Stimulated activated CD8-positive, alpha-beta memory T cell treated with anti-CD3 and anti-CD28 coated beads, Interleukin-15, amount 100 ng/mL, for 24 hours (primary cell): ENCODE measurements around the gene TLX3.

Experiments
- DNase-seq: peaks from one replicate; pipeline ENCODE4 v3.0.0-alpha.2; 2020; ENCODE audit warnings: low read depth

TLX3 gene

GRCh38 chr5:171306166-171306565 is 2.9 kb upstream of the TLX3 start:
- DNase-seq, result no peak

GRCh38 chr5:171306781-171307591 is 2.1 kb upstream of the TLX3 start:
- DNase-seq, result no peak

DNA sequence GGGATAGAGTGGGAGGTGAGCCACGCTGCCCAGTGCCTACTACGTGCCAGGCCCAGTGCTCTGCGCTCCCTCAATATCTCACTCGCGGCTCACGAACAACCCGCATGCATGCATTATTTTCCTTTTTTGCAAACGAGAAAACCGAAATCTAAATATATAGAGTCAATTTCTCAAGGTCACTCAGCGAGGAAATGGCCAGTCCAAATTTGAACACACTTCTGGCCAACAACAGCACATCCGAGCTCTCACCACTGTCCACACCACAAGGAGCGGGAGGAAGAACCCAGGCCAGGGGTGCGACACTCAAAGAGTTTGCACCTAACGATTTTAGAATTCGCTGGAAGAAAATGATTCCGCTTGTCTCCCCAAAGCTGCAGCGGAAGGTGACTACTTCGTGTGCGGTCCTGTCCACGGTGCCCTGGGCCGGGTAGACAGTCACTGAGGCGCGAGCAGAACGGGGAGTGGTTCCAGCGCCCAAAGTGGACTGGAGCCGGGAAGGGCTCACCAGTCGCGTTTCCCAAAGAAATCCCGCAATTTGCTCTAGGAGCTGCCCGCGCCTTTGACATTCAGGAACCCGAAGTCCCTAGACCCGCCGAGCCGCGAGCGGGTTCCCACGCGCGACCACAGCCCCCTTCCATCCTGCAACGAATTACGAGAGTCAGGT is 1.1 kb upstream of the TLX3 start:
- DNase-seq, result no peak

- DNase-seq, result no peak
Measured at GRCh38 chr5:171309276-171310211, 496 bp downstream of the TLX3 start.

GRCh38 chr5:171310212-171310818 is 1.3 kb downstream of the TLX3 start:
- DNase-seq, result no peak

DNA sequence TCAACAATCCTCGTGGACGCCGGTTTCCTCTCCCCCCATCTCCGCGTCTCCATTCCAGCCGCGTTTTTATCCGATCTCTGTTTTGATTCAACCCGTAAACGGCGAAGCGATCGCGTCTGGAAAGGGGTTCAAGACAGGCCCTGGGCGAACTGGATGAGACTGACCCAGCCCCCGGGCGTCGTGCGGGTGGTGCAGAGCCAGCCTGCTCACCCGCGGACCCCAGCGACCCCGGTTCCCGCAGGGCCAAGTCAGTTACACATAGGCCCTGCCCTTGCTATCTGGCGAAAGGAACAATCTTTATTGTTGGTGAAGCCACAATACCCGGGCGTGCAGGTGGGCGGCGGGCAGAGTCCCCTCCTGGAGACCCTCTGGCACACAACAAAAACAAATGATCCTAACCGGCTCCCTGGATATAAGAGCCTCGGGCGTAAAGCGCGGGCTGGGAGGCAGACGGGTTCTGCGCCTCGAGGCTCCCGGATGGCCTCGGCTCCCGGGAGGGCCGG is 1.8 kb downstream of the TLX3 start:
- no peak for DNase-seq

DNA sequence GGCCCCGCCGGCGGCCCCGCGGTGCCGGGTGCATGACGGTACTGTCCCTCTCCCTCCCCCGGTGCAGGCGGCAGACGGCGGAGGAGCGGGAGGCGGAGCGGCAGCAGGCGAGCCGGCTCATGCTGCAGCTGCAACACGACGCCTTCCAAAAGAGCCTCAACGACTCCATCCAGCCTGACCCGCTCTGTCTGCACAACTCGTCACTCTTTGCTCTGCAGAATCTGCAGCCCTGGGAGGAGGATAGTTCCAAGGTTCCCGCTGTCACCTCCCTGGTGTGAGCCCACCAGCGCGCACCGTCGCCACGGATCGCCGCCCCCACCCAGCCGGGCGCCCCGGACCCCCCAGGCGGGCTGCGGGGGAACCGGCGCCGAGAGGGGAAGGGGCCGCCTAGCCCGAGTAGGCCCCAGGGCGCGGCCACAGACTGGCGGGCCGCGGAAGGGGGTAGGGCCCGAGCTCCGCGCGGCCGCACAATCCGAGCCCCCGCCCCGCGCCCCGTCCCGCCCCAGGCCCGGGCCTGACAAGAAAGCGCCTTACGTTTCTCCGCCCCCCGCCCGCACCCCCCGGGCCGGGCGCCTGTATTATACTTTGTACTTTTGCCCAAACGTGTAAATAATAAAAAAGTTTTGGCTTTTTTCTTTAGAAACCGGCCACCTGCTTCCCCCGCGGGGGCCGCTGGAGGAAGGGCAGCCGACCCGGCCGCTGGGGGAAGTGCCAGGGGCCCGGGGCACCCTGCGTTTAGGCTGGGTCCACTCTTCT is 2.5 kb downstream of the TLX3 start:
- DNase-seq, result no peak

DNA sequence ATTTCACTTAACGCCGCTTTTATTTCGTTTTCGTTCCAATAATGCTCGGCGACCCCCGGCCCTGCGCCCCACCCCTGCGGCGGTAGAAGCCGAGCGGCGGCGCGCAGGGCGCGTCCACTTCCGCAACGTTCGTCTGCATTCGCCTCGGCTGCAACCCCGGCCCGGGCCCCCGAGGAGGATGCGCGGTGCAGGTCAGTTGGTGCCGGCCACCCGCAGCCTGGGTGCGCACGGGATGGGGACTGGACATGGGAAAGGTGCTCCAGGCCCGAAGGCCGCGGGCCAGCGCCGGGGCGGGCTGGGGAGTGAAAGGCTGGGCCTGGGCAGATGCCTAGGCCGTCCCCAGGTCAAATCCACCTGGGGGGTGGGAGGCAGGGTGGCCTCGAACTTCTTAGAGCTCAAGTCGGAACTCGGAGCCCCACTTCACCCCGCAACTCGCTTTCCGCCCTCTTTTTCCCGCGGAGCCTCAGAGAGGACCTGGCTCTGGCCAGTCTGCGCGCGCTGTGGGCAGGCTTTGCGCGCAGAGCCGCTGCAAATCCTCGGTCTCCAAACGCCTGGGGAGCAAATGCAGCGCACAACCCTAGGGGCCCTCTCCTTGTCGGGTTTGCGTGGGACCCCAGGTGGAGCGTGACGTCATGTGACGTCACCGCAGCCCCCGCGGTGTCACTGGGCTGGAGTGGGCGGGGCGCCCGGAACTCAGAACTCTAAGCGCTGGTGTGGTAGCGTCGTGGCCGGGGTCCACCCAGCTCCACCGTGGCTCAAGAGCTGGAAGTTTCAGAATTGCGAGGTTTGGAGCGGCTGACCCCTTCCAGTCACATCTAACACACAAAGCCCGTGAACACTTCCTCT is 3.3 kb downstream of the TLX3 start:
- DNase-seq, result no peak

DNA sequence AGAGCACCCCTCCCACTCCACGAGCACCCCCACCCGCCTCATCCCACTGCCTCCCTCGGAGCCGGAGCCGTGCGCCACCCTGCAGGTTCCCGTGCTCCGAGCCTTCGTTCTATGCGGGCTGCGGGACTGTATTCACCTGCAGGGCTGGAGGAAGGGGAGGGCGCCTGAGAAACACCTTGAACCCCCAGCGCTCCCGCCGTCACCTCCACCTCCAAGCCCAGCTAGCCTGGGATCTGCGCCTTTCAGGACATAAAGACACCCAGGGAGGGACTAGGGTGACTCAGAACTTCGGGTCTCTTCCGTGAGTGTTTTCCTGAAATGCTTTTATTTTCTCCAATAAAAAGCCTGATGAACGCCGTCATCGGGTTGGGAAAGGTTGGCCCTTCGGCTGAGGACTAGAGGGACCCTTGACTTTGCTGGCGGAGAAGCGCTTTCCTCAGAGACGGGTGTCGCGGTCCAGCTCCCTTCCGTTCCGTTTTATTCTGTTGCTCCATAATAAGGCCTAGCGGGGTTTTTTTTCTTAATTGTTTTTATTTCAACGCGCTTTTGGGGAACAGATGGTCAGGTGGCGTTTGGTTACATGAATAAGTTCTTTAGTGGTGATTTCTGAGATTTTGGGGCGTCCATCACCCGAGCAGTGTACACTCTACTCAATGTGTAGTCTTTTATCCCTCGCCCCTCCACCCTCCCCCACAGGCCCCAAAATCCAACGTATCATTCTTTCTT is 4.6 kb downstream of the TLX3 start:
- DNase-seq, result no peak

GRCh38 chr5:171314728-171315385 is 5.8 kb downstream of the TLX3 start:
- no peak for DNase-seq

- no peak for DNase-seq
Measured at GRCh38 chr5:171315386-171315891, 6.4 kb downstream of the TLX3 start.

DNA sequence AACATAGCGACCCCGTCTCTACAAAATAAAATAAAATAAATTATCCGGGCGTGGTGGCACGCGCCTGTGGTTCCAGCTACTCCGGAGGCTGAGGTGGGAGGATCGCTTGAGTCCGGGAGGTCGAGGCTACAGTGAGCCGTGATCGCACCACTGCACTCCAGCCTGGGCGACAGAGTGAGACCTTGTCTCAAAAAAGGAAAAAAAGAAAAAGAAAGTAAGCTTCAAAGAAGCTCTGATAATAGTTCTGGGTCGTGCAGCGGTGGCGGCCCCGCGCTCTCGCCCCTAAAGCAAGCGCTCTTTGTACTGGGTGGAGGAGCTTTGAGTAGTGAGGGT is 6.8 kb downstream of the TLX3 start:
- no peak for DNase-seq

GRCh38 chr5:171316258-171317121 is 7.4 kb downstream of the TLX3 start:
- DNase-seq, result no peak

DNA sequence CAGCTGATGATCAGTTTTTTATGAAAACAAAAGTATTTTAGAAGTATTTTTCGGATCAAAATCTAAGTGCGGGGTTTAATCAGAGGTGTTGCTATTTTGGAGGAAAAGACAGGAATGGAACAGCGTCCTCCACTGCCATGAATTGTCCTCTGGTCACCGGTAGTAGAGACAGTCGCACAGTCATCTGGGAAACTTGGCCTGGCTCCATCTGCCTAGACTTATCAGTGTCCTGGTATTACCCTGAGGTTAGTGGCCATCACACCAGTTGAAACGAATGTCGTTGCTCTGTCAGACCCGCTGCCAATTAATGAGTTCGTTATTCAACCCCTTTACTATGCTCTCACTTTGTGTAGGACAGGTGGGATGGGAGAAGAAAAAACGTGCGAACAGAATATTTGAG is 8.2 kb downstream of the TLX3 start:
- no peak for DNase-seq

DNA sequence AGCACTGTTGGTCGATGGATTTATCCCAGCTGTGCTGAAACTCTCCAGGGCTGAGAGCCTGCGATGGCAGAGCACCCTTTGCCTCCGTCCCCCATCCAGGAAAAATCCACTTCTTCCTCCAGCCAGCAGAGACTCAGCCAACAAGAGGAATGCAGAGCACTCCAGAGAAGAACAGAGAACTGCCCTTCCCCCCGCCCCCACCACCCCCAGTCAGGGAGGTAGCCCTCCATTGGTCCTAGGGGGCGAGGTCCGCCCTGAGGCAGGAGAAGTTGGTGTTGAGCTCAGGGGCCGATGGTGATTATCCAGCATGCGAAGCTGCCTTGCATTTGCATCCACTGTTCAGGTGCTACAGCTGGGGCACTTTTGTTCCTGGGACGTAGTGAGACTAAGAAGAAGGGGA is 9.0 kb downstream of the TLX3 start:
- no peak for DNase-seq

DNA sequence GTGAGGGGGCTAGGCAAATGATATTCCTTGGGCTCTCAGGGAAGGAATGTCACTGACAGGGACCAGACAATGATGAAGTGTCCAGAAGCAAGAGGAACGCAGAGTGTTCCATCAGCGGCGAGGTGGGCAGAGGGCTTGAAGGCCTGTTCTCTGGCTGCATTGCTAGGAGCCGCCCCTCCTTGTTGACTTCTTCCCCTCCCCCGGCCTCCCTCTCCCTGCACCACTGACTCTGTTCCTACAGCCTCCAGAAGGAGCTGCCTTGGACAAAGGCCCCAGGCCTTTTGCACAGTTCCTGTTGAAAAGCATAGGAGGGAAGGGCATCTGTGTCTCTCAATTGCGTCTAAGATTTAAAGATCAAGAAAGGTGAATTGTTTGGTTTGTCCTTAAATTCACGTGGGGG is 12.4 kb downstream of the TLX3 start:
- no peak for DNase-seq

- no peak for DNase-seq
Measured at GRCh38 chr5:171322527-171322926, 13.5 kb downstream of the TLX3 start.

DNA sequence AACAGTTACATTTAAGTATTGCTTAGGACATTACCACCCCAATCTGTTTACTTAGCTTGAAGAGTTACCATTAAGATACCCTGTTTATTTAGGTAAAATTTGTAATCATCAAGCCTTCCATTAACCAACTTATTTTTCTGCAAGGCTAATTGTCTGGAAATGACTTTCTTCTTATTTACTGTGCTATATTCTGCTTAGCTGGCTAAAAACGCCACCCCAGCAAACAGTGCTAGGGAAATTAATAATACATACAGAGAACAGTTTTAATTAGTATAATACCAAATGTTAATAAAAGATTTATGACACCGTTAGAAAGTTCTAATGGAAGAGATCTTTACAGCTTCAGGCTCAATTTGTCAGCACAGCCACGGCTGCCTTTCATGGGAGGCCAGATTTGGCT is 14.0 kb downstream of the TLX3 start:
- DNase-seq, result no peak
